ENCODE results near the gene SP2.

GRCh38 chr17:47955497-47956461, 59.7 kb downstream of the SP2 start:
- TF ChIP-seq CTCF (IDR thresholded peaks at IDR 0.05; ENCODE audit: control extremely low read depth in 1 of 3, insufficient read depth in 1 of 3, low read depth in 1 of 3, low read length in 3 of 3) = no peak
- no peak for TF ChIP-seq ZNF274 (IDR thresholded peaks at IDR 0.05; ENCODE audit: borderline replicate concordance, extremely low read depth, low read length)
- TF ChIP-seq CEBPB (IDR thresholded peaks at IDR 0.05; ENCODE audit: low read depth, low read length) = no peak
- no peak for TF ChIP-seq POLR2AphosphoS5 (IDR thresholded peaks at IDR 0.05; ENCODE audit: low read depth, low read length)
